ENCODE results near the gene AP1S3.
A peak's percentile ranks its signal among the peaks of the same experiment; 100 is the strongest.
"Not testable (repeated sequence)": the region's sequence is repeated elsewhere in the genome, so short reads cannot be mapped to it uniquely, and the experiment has no call there.

Gene AP1S3

GRCh38 chr2:223854741-223855140, 17.4 kb upstream of the AP1S3 start:
- intact Hi-C loops (cut with DNase I), result no loop called here
- no peak for DNase-seq

DNA sequence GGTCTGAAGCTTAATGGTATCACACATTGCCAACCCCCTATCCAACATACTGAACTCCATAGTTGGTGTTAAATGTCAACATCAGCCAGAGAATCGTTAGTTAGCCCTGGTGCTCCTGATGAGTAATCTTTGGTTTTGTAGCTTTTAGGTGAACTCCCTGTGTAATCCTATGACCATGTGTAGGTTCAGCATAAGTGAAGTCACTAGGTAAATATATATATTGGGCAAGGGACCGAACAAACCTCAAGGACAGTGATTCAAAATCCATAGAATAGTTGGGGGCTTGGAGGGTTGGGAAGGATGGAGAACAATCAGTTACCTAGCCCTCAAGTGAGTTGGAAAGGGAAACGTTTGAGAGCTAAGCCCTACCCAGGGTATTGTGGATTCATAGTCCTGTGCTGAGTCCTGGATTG, 16.0 kb upstream of the AP1S3 start:
- intact Hi-C loops (cut with DNase I), result no loop called here

GRCh38 chr2:223852281-223852795, 15.0 kb upstream of the AP1S3 start:
- intact Hi-C loops (cut with DNase I), result no loop called here
- DNase-seq, result no peak

More for the DNA sequence above, 16.0 kb upstream of the AP1S3 start:
- DNase-seq, result no peak

DNA sequence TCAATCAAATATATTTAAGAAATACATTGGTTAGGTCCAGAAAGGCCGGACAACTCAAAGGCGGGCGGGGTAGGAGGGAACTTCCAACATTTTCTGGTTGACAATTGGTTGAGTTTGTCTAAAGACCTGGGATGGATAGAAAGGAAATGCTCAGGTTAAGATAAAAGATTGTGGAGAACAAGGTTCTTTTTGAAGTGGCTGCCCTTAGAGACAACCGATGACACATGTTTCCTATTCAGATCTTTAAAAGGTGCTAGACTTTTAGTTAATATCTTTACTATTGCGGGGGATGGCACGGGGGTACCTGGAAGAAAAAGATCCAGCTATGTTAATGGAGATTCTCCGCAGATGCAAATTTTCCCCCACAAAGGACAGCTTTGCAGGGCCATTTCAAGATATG, 10.0 kb upstream of the AP1S3 start:
- intact Hi-C loops (cut with DNase I), result no loop called here

GRCh38 chr2:223846515-223846914, 9.1 kb upstream of the AP1S3 start:
- no peak for DNase-seq
- intact Hi-C loops (cut with DNase I), result no loop called here

More for the DNA sequence above, 10.0 kb upstream of the AP1S3 start:
- no peak for DNase-seq

- no peak for DNase-seq
- intact Hi-C loops (cut with DNase I), result no loop called here
These were observed 4.2 kb upstream of the AP1S3 start for GRCh38 chr2:223841436-223842190.

DNA sequence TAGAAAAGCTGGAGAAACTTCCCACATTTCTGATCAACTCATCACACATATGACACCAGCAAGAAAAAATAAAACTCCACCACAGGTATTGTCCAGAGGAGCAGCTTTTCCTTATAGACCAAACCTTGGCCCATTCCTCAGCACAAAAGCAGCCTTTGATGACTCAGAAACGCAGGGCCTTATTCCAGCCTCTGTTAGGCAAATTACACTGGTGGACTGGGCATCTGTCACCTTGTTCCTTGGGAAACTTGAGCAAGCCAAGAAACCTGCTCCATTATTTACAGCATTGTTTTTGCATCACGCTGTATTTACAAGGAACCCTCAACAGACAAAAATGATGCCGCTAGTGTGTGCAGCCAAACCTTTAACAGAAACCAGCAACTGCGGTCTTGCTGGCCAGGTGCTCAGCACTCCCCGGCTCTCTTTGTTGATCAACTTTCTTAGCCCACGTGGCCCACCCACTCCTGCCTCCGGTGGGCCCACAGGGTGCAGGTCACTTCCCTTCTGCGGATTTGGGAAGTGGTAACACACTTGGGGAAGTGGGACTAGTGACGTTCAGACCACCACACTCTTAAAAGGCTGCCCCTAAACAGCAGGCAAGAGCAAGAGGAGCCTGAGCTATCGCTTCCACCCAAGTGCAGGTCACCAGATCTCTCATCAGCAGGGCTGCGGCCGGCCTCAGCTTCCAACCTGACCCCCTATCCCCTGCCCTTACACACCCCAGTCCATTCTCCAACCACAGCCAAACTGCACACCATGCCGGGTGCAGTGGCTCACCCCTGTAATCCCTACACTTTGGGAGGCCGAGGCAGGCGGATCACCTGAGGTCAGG, 1.5 kb downstream of the AP1S3 start:
- intact Hi-C loops (cut with DNase I), result no loop called here
- no peak for DNase-seq

DNA sequence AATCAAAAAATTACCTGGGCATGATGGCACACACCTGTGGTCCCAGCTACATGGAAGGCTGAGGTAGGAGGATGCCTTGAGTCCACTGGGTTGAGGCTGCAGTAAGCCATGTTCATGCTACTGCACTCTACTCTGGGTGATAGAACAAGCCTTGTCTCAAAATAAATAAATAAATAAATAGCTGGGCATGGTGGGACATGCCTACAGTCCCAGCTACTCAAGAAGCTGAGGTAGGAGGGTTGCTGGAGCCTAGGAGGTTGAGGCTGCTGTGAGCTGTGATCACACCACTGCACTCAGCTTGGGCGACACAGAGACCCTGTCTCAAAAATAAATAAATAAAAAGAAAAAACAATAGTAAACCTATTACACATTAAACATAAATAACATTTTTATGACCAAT, 3.0 kb downstream of the AP1S3 start:
- DNase-seq, result no peak
- intact Hi-C loops (cut with DNase I), result no loop called here

DNA sequence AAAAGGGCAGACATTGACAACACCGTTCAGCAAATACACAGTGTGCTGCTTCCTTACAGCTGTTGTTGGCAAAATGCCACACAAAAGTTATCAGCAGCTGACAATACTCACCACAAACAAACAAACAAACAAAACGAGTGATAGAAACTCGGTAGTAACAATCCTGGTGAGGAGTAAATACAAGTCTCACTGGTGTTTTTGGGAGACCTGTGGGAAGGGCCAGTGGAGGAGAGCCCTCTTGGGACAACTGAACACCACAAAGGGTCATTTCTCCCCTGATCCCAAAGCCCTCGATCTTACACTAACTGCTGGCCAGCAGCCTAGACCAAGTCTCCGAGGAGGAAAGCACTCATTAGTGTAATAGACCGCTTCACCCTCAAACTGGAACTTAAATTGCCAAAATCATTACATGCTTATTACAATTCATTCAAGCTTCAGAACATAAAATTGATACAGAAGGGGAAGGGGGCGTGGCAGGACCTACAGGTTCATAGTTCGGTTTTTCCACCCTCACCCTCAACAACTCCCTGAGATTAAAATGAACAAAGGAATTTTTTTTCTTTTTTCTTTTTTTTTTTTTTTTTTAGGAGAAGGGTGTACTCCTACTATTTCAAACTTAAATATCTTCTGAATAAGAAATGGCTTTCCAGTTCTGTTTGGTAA, 5.0 kb downstream of the AP1S3 start:
- intact Hi-C loops (cut with DNase I), result no loop called here
- DNase-seq, result no peak

GRCh38 chr2:223829128-223829527, 8.3 kb downstream of the AP1S3 start:
- intact Hi-C loops (cut with DNase I), result no loop called here
- DNase-seq, result no peak

- no peak for DNase-seq
- intact Hi-C loops (cut with DNase I), result no loop called here
These were observed 9.1 kb downstream of the AP1S3 start for GRCh38 chr2:223828314-223828713.

DNA sequence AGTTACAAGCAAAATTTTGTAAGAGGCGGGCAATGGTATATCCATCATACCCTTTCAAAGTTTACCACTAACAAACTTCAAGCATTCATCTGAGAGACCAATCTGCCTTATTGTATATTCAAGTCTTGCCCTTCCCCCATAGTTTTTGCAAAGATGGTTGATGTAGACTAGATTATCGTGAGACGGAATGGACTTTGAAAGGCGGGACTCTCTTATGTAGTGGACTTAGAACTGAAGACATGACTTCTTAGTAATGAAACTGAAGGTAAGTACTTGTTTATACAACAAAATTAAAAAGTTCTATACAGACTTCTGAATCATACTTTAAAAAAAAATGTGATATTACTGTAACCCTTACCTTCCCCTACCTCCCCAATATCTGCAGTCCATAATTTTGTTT, 10.4 kb downstream of the AP1S3 start:
- intact Hi-C loops (cut with DNase I), result no loop called here
- no peak for DNase-seq

DNA sequence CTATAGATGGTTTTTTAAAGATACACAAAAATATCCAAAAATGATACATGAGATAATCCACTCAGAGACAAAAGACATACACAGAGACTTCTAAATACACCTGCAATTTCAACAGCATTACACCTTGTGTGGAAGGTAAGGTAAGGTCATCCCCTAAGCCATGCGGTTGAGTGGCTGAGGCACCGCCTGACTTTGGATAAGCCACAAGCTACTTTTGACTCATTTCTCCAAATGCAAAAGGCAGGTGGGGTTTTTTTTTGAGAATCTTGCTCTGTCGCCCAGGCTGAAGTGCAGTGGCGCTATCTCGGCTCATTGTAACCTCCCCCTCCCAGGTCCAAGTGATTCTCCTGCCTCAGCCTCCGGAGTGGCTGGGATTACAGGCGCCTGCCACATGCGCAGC, 13.1 kb downstream of the AP1S3 start:
- DNase-seq, result peak in 1 of 10 donors; percentile 25
- intact Hi-C loops (cut with DNase I), result no loop called here

DNA sequence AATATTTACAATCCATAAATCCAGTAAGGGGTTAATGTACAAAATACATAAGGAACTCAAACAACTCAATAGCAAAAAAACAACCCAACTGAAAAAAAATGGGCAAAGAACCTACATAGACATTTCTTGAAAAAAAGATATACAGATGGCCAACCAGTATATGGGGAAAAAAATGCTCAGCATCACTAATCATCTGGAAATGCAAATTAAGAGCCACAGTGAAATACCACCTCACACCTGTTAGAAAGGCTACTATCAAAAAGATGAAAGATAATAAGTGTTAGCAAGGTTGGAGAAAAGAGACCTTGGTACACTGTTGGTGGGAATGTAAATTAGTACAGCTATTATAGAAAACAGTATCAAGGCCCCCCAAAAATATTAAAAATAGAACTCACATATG, 14.6 kb downstream of the AP1S3 start:
- intact Hi-C loops (cut with DNase I), result no loop called here
- DNase-seq, result no peak

GRCh38 chr2:223820549-223820948, 16.8 kb downstream of the AP1S3 start:
- intact Hi-C loops (cut with DNase I), result no loop called here
- DNase-seq, result no peak

- intact Hi-C loops (cut with DNase I), result no loop called here
- DNase-seq, result no peak
These were observed 17.5 kb downstream of the AP1S3 start for GRCh38 chr2:223819891-223820290.

DNA sequence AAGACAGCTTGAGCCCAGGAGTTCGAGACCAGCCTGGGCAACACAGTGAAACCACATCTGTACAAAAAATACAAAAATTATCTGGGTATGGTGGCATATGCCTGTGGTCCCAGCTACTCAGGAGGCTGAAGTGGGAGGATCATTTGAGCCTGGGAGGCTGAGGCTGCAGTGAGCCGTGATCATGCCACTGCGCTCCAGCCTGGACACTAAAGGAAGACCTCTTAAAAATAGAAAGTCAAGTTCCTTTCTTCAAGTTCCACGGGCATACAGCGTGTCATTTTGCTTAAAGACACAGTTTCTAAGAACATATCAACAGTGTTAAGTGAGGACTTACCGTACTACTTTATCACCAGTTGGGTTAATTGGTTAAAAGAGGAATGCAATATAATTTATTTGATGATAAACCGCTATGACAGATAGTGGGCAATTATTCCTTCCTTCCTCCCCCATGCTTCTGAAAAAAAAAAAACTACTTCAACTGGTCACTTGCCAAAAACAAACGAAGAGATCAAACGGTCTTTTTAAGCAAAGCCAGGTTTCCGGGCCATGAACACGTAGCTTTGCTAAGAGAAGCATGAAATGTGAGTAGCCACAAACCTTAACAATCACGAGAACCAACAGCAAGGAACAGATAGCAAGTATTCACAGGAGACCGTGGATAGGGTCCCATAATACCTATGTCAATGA, 21.4 kb downstream of the AP1S3 start:
- DNase-seq, result no peak
- intact Hi-C loops (cut with DNase I), result no loop called here

DNA sequence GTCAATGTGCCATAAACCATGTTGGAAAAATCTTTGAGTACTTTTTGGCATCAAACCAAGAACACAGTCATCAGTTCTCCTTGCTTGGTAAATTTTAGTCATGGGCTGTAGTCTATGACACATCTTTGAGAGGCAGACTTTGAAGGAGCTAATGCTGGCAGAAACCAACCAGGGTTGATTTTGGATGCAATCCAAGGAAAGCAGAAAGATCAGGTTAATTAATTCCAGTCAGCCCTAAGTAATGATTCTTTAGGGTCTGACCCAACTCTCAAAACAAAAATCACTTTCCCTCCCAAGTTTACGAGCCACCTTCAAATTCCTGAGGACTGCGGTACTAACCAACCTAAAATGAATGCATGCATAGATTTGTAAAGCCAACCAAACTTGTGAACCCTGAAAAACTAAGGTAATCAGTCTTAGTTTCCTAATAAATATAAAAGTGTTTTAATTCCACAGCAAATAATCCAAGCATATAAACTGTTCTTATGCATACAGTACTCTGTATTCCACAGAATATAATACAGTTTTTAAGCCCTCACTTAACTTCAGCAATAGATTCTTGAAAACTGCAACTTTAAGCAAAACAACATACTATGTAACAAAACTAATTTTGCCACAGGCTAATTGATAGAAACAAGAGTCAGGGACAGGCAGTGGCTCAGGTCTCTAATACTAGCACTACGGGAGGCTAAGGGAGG, 22.0 kb downstream of the AP1S3 start:
- DNase-seq, result no peak
- intact Hi-C loops (cut with DNase I), result no loop called here

- DNase-seq; intact Hi-C loops (cut with DNase I): not testable (repeated sequence)
These were observed 22.6 kb downstream of the AP1S3 start for GRCh38 chr2:223814764-223815163.

- DNase-seq, result no peak
- intact Hi-C loops (cut with DNase I), result no loop called here
These were observed 24.1 kb downstream of the AP1S3 start for GRCh38 chr2:223813329-223813728.
